Measurements from ENCODE around the gene ASCC1.

ASCC1 gene

DNA sequence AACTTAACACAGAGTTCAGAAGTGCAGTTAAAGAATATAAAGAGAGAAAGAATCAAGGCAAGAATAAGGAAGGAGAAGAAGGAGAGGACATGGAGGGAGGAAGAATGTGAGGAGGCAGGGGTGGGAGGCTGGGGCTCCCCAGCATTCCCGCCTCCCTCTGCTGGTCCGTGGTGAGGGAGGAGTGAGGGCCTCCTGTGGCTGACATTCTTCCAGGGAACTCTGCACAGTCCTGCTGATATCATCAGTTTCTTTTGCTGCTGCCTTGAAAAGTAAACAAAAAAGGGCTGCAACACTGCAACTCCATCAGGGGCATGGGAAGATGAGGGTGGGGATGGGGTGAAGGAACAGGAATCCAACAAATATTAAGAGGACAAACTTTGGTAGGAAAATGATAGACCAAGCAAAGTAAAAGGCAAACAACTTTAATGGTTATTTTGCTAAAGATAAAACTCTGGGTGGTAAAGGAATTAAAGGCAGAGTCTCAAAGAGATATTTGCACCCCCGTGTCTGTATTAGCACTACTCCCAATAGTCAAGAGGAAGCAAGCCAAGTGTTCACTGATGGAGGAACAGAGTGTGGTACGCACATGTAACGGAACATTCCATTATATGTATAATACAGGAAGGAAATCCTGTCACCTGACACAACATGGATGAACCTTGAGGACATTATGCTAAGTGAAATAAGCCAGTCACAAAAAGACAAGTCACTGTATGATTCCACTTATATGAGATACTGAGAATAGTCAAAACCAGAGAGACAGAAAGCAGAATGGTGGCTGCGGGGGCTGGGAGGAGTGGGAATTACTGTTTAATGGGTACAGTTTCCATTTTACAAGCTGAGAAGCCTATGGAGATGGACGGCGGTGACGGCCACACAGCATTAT lies 119.7 kb downstream of the ASCC1 start:
- no peak for DNase-seq

DNA sequence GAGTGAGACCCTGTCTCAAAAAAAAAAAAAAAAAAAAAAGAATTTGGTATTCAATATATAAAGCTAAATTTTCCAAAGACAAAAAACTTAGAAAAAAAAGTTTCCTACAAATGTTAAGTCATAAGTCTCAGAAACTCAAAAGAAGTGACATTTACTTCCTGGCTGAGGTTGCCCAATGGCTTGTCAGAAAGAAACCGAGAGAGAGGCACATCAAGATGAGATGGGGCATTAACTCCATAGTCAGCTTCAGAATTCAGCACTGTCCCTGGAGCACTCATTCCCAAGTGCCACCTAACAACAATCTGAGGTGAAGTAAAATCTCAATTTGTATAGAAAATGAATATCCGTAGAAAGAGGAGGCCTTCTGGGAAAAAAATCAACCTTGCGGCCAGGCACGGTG lies 120.9 kb downstream of the ASCC1 start:
- peak; percentile 27 for DNase-seq

DNA sequence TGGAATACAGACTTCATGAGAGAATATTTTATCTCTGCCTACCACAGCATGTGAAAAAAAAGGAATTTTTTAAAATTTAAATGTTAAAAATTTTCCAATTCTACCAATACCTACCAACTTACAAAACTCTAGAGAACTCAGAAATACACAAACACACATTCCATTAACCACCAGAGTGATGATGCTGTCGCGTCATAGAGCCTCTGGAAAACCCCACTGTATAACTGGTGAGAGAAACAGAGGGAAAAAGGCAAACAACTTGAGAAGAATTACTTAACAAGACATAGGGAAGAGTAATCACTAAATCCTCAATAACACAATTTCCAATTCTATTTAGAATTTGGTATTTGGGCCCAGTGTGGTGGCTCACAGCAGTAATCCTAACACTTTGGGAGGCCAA lies 121.5 kb downstream of the ASCC1 start:
- no peak for DNase-seq

DNA sequence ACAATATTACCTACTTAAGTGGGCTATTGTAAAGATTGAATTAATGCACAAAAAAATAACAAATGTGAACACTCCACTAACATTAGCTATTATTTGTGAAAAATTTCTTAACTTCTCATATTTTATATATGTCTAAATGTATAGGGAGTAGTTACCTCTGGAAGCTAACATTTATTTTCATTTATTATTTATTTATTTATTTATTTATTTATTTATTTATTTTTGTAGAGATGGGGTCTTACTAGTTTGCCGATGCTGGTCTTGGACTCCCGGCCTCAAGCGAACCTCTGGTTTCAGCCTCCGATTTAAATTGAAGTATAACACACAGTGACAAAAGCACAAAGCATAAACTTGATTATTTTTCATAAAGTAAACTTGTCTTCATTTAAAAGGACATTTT lies 122.6 kb downstream of the ASCC1 start:
- DNase-seq, result no peak

DNA sequence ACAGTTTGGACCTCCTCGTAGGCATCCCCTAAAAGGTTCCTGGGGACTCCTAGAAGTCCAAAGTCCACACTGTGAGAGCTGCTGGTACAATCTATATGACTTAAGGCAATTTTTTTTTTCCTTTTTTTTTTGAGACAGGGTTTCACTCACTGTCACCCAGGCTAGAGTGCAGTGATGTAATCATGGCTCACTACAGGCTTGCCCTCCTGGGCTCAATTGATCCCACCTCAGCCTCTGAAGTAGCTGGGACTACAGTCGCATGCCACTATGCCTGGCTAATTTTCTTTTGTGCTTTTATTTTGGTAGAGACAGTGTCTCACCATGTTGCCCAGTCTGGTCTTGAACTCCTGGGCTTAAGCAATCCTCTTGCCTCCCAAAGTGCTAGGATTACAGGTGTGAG lies 123.1 kb downstream of the ASCC1 start:
- DNase-seq, result no peak

DNA sequence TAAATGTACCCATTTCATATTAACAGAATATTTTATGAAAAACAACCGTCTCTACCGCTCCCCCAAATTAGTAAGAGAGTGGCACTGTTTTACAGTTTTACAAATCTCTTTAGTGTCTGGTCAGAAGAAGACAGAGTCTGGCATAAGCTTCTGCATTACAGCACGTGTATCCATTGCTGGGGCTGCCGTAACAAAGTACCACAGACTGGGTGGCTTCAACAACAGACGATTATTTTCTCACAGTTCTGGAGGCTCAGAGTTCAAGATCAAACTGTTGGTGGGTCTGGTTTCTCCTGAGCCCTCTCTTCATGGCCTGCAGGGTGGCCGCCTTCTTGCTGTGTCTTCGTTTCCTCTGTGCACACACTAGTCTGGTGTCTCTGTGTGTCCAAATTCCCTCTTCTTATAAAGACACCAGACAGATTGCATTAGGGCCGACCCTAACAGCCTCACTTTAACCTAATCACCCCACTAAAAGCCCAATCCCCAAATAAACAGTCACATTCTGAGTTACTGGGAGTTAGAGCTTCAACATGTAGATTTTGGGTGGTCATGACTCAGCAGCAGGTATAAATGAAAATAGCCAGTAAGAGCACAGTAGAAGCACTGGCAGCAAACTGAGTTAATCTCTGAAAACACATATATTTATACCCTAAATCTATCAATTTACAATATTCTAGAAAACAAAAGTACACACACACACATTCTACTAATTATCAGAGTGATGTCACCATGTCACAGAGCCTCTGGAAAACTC lies 123.7 kb downstream of the ASCC1 start:
- DNase-seq, result no peak

DNA sequence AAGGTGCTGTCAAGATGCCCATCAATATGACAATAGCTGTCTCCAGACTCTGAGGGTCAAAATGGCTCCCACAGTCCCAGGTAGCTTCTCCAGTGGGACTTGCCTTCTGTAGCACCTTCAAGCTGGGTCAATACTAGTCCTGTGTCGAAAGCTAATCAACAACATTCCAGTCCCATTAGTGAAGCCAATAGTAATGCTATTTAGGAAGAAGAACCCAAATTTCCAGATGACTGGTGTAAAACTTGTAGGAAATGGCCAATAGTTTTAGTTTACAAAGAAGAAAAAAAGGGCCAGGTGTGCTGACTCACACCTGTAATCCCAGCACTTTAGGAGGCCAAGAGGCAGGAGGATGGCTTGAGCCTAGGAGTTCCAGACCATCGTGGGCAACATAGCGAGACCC lies 125.8 kb downstream of the ASCC1 start:
- DNase-seq, result no peak

DNA sequence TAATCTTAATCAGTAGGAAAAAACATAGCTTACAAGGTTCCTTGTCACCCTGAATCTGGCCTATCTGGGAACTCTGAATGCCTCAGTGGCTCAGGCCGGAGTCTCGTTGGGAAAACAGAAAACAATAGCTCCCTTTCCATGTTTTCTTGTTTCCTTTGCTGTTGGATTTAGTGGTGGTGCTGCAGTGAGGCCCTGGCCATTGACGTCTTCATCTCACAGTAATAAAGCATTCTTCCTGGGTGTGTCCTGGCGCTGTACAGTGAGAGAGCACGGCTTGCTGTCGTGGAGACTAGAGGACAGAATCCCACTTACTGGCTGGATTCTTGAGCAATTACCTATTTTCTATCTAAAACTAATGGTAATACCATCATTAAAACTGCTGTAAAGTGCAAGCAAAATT lies 126.5 kb downstream of the ASCC1 start:
- DNase-seq, result no peak

DNA sequence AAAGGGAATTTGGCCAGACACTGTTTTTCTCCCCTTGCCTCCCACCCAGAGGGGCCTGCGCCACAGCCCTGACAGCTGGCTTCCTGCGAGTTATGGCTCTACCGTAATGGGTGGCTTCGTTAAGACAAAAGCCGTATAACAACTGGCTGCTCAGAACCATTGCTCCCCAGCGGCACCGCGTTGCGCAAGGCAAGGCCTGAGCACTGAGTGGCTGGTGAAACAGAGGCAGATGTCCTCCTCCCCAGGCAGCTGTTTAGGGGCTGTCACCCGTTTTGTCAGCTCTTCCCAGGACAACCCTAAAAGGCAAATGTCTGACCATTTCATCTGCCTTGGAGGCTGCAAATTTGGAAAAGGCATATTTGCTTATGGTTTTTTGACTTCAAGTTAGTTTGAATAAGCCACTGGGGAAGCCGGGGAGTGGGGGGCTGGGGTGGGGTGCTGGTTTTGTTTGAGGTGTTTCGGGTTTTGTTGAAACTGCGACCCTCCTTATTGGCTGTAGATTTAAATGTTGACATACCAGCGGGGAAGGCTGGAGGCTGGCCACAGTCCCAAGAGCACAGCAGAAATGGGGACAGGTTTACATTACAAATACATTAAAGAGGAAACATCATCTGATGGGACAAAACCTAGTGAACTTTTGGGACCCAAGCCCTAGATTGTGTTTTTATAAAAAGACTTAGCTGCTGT lies 127.0 kb downstream of the ASCC1 start:
- peak; percentile 20 for DNase-seq

DNA sequence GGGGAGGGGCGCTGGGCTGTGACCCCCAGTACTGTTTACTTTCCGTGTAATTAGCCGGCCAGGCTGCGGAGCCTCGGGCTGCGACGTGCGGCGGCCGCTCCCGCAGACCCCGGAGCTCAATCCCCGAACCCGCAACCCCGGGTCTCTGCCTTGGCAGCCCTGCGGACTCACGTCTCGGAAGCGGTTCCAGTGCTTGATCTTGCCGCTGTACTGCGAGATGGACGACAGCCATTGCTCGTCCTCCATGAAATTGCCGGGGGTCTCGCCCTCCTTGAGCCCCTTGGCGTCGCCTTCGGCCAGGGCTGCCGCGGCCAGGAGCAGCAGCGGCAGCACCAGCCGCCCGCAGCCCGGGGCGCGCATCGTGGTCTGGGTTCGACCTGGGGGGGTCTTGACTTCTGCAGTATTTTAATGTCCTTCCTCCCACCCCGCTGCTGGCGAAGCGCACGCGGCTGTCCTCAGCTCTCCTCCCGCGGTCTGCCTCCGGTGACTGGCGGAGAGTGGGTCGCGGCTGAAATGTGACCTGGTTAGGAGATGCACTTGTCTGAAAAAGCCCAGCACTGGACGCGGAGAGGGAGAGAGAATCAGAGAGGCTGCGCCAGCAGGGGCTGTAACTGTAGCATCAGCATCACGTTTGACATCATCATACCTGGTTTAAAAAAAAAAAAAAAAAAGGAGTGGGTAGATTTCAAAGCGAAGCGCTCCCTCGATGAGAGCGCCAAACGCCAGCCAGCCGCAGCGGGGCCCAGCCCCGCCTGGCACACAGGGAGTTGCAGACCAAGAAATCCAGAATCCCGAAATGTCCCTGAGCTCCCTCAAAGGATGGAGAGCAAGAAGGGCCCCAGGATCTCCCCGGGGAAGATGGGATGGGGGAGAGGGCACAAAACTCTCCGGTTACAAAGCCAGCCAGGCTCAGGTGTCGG lies 127.8 kb downstream of the ASCC1 start, which contains the start of gene SPOCK2:
Gene SPOCK2 (minus strand): TSS at position 583 of the 920 bp plus-strand sequence. CDS start 223 bp downstream, at position 360.
- no peak for DNase-seq

DNA sequence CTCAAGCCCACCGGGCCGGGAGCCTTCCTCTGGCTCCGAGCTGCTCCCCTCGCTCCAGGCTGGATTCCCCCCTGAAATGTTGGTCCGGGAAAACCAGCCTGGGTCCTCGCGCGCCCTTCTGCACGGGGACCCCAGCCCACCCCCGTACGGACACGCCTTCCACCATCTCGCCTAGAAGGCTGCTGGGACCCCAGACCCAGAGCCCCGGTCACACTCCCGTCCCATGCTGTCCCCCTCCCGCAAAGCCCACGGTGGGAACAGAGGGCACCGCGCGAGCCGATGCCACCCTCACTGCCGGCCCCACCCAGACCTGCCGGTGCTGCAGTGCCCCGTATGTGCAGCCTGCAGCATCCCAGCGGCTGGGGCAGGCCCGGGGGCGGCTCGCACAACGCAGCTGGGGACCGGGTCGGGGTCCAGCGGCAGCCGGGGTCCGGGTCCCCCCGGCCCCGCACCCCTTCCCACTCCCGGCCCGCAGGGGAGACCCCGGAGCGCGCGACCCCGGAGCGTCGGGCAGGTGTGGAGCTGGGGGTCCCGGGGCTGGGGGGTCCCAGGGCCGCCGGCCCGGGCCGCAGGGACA lies 128.6 kb downstream of the ASCC1 start:
- DNase-seq, result no peak

DNA sequence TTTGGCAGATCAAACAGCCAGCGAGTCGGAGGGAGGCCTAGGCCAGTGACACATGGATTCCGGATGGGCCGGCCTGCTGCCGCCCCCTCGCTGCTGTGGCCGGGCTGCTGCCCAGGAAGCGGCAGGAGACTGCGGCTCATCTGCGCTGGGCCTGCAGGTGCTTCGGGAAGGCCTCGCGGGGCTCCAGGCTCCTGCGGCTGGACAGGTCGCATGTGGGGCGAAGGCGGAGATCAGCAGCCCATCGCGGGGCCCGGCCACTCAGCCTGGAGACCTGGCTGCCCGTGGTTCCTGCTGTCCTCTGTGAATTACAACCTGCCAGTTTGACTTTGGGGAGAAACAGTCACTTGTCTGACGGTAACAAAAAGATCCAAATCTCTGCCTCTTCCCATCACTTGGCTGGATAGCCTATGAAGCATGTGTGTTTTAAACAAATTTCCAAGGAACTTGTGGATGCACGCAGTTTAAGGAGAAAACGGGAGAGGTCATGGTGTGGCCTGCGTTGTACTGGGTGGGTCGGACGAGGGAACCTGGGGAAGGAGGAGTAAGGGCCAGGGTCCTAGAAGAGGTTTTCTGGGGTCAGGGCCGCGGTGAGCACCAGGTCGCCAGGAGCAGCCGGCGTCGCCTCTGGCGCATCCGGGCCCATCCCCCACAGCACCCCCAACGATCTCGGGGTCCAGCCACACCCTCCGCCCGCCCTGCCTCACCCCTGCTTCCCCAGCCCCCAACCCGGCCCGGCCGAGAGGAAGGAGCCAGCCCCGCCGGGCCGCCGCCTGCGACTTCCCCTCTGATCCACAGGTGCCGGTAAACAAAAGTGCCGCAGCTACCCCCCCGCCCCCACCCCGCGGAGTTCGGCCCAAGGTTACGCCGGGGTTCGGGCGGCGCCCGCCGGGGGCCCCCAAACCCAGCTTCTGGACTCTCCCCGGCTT lies 129.3 kb downstream of the ASCC1 start:
- DNase-seq, result no peak

DNA sequence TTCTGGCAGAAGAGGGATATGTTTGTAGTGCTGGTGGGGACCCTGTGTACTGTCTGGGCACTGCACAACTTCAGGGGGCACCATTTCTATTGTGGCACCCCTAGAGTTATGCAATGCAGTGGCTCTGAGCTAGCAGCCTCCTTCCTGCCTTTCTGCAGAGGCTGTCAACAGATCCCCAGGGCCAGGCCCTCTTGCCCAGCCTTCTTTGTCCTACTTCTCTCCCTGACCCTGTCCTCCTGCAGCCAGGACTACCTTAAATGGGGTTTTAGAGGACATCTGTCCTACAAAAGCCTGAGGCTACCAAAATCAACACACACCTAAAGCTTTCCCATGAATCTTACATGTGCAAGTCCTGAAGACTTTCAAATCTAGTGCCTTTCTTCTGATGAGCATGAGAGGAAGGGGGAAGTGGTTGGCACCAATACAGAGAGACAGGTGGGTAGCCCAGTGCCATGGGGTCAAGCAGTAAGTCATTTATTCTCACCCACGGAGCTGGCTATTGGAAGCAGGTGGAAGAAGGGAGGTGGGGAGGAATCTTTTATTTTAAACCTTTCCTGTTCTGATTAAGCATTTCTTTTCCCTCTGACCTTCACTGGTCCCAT lies 130.1 kb downstream of the ASCC1 start:
- DNase-seq, result no peak

DNA sequence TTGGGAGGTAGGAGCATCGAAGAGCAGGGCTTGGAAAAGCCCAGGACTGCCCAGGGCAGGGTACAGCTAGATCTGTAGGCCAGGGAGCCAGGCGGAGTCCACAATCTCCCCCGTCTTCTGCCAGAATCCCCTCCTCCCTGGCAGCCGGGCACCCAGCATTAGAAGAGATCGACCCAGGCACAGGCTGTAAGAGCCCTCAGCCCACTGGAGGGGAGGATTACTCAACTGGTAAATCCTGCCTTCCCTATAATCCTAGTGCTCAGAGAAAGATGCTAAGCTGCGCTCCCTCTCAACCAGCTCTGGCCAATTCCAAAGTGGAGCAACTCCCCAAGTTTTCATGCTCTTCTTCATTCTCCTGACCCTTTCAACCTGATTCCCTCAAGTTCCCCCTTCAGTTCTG lies 130.9 kb downstream of the ASCC1 start:
- no peak for DNase-seq

DNA sequence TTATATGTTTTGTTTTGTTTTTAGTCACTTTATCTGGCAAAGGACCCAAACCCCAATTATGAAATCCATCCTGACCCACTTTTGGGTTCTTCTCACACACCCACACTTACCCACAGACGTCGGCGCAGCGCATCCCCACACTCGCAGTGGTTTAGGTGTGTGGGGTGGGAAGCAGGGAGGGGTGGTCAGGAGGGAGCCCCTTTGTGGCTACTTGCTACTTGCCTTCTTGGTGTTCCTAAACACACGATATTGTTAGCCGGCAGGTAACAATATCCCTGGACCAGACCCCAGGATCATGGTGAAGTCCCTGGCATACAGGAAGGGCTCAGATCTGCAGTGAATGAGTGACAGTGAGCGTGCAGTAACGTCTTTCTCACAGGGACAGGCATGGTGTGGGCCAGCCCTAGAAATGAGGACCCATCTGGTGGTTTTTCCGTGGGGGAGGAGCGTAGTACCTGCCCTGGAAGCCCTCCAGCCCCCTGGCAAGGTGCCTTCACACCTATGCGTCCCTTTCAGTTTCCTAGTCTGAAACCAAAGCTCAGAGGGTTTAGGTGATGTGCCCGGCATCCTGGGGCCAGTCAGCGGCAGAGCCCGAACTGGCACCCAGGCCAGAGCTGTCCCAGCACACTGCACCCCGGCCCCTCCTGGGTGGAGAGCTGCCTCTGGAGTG lies 132.2 kb downstream of the ASCC1 start:
- no peak for DNase-seq

DNA sequence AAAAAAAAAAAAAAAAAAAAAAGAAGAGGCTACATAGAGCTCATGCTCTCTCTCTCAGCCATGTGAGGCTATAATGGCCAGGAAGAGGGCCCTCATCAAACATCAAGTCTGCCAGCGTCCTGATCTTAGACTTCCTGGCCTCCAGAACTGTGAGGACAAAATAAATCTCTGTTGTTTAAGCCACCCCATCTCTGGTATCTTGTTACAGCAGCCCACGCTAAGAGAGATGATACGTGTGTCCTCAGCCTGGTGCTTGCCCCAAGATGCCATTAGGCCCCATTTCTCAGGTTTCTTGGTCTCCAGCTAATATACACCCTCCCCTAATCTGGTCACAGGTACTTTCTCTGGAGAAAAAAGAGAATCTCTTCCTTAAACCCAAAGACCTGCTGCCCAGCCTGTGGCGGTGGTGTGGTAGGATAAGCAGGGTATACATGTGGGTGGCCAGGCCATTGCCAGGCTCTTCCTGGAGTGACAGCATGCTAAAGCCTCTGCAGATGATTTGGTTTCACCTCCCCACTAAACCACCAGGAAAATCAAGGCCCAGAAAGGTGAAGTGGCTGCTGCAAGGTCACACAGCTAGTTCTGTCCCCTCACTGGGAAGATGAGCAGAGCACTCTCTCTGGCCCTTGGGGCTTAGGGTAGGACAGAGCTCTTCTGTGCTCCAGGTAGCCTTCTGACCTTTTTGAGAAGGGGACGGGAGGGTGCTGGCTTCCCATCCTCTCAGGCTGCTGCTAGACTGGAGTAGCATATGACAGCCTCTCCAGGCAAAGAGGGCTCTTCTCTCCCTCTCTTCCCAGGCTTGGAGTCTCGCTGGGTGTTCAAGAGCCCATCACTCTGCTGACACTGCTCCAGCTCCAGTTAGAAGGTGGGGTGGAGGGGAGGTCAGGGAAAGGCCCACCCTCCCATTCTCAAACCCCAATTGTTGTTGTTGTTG lies 133.0 kb downstream of the ASCC1 start:
- DNase-seq, result no peak

DNA sequence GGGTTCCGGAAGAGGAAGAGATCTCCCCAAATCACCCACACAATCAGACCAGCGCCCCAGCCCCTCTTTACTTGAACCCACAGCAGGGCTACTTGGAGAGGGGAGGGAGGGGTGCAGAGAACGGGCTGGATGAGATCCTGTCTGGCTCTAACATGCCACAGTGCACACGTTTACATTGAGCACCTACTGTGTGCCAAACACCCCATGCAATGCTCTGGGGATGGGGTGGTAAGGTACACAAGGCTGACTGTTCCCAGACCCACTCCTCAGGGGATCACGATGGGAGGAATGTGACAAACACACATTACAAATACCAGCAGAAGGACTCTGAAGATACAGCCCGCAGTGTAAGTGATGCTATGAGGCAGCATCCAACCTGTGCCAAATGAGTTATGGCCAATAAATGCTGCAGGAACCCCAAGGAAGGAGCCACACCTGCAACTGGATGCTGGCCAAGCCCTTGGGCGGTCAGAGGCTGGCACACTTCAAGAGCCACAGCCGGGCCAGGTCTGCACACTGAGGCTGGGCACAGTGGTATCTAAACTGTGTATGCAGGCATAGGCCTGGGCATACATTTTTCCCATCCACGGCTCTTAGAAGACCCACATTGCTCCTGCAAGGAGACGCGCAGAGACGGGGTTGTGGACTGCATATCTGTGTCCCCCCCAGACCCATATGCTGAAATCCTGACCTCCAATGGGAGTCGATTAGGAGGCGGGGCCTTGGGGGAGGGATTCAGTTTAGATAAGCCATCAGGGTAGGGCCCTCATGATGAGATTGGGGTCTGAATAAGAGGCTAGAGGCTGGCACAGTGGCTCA lies 134.1 kb downstream of the ASCC1 start:
- DNase-seq, result no peak

DNA sequence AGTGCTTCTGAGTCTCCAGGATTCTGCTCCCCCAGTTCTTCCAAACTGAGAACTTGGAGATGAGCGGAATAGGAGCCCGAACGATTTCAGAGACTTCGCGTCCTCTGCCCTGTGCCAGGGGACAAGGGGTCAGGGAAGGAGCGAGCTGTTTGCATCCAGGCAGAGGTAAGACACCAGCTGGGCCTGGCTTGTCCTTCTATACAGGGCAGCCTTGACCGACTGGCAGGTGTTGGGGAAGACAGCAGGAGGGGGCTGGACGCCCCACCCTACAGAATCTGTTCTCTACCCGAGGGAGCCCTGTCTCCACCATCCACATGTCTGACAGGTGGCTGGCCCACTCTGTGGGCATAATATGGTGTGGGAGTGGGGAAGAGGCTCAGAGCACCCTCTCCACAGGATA lies 134.9 kb downstream of the ASCC1 start:
- no peak for DNase-seq

Data from inflammatory macrophage treated with lipopolysaccharide for 4 hours (primary cell).